Measurements from ENCODE around the gene RSPH6A.
"Not testable (repeated sequence)": the region's sequence is repeated elsewhere in the genome, so short reads cannot be mapped to it uniquely, and the experiment has no call there.

The RSPH6A gene

GRCh38 chr19:45764475-45764874, 50.6 kb downstream of the RSPH6A start:
- no peak for DNase-seq

DNA sequence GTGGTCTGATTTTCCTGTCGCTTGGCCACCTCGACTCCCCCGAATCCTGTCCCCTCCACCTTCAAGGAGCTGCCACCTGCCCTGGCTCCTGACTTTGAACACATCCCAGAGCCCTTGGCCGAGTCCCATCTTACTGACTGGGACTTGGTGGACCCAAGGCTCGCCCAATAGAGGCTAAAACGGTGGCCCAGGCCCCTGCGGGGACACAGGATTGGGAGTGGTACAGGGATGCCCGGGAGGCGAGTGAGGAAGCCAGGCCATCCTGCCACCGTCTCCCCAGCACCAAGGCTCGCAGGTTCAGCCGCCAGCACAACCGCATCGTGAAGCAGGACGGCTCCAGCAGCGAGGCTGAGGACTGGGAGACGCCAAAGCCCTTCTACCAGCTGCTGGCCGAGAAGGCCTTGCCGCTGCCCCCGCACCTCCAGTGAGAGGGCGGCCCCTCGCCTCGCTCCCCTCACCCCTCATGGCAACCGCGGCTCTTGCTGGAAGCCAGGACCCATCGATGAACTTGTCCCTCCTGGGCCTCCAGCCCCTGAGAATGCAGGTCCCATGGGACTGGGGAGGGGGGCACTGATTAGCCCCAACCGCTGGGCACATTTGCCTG, 51.3 kb downstream of the RSPH6A start:
- DNase-seq = no peak

DNA sequence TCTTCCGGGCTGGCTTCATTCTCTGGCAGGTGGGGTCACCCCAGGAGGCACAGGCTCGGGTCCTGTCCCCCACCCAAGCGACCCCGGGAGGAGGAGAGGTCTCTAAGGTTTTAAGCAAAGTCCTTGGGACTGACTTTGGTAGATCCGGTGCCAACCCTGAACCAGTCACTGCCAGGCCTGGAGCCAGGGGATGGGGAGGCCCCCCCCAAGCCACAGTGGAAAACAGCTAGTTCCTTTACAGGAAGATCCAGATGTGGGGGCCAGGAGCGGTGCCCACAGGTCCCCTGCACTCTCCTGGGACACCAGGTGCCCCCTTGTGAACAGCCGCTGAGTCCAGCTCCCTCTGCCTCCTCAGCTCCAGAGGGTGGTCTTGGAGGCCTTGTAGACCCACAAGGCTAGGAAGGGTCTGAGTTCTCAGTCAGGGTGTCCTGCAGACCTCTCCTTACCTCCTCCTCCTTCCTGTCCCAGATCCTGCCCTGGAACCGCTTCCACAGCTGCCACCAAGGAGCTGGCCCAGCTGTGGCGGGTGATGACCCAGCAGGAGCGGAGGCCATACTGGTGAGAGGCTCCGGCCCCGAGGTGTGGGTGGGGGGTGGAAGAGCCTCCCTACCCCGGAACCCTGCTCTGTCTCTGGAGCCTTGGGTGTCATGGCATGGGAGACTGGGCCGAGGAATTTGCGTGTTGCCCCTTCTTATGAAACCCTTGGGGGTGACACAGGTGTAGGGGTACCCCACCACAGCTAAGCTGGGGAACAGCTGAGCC, 52.1 kb downstream of the RSPH6A start:
- no peak for DNase-seq

- no peak for DNase-seq
Measured at GRCh38 chr19:45761714-45762113, 53.4 kb downstream of the RSPH6A start.

- no peak for DNase-seq
Measured at GRCh38 chr19:45758921-45759320, 56.2 kb downstream of the RSPH6A start.

- DNase-seq = no peak
Measured at GRCh38 chr19:45757695-45758094, 57.4 kb downstream of the RSPH6A start.

DNA sequence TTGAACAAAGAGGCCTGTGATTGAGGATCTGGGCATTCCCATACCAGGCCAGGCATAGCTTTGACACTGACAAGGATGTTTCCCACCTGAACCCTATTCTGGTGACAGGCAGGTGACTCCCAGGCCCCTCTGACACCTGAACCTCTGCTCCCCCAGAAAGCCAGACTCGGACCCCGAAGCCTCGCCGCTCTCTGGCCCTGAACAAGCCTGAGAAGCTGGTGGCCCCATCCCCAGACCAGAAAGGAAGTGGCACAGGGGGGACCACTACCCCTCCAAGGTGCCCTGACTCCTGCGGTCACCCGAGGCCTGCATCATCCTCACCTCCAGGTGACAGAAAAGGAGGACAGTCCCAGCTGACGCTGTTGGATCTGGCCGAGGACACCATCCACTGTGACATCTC, 60.8 kb downstream of the RSPH6A start:
- no peak for DNase-seq

- DNase-seq = no peak
Measured at GRCh38 chr19:45753548-45753947, 61.6 kb downstream of the RSPH6A start.

- no peak for DNase-seq
Measured at GRCh38 chr19:45752639-45753038, 62.5 kb downstream of the RSPH6A start.

GRCh38 chr19:45751483-45751882, 63.6 kb downstream of the RSPH6A start:
- not testable (repeated sequence) for DNase-seq

GRCh38 chr19:45747513-45747912, 67.6 kb downstream of the RSPH6A start:
- no peak for DNase-seq

- DNase-seq = no peak
Measured at GRCh38 chr19:45746866-45747265, 68.2 kb downstream of the RSPH6A start.

Measured in CD4-positive, alpha-beta T cell treated with Interferon alpha-2 for 1 hour (primary cell).